RWPE2 (cell line): ENCODE data around the gene CAMK1D.
"Not testable (repeated sequence)": the region's sequence is repeated elsewhere in the genome, so short reads cannot be mapped to it uniquely, and the experiment has no call there.

Experiments
- ATAC-seq: fragments of 200-7000 bp; cut with Tn5 transposase; 3 replicates; pipeline ENCODE4 v1.9.1; 2021; ENCODE audit warnings: low read depth
- DNase-seq: peaks from one replicate; pipeline ENCODE4 v3.0.0-alpha.2; 2020; ENCODE audit warnings: low spot score
- H3K27ac ChIP-seq: fragments of 450-650 bp; 2 replicates; pipeline ENCODE4 v1.5.1; 2017; ENCODE audit warnings: mild to moderate bottlenecking; ENCODE audit not compliant: poor library complexity, severe bottlenecking
- H3K27me3 ChIP-seq: fragments of 250-450 bp; sonication (Bioruptor Pico); 2 replicates; pipeline ENCODE4 v1.5.1; 2021; ENCODE audit warnings: mild to moderate bottlenecking, moderate library complexity; ENCODE audit not compliant: insufficient read depth, poor library complexity, severe bottlenecking
- H3K36me3 ChIP-seq: fragments of 250-450 bp; sonication (Bioruptor Pico); 2 replicates; pipeline ENCODE4 v1.5.1; 2020; ENCODE audit warnings: low read depth, mild to moderate bottlenecking, moderate library complexity
- H3K4me1 ChIP-seq: fragments of 250-450 bp; sonication (Bioruptor Pico); 2 replicates; pipeline ENCODE4 v1.5.1; 2021; ENCODE audit warnings: mild to moderate bottlenecking, moderate library complexity; ENCODE audit not compliant: insufficient read depth, poor library complexity, severe bottlenecking
- H3K4me3 ChIP-seq: fragments of 250-450 bp; sonication (Bioruptor Pico); 2 replicates; pipeline ENCODE4 v1.5.1; 2021; ENCODE audit warnings: mild to moderate bottlenecking, moderate library complexity; ENCODE audit not compliant: severe bottlenecking
- H3K9me3 ChIP-seq: fragments of 250-450 bp; sonication (Bioruptor Pico); 2 replicates; pipeline ENCODE4 v1.5.1; 2021; ENCODE audit warnings: mild to moderate bottlenecking, moderate library complexity; ENCODE audit not compliant: severe bottlenecking
- CTCF ChIP-seq: fragments of 450-650 bp; IDR thresholded peaks from one replicate; pipeline ENCODE4 v1.5.1; 2017; ENCODE audit warnings: mild to moderate bottlenecking, moderate library complexity; ENCODE audit not compliant: poor library complexity, severe bottlenecking

The CAMK1D gene

GRCh38 chr10:12360461-12360860 lies 11.1 kb downstream of the CAMK1D start:
- Histone ChIP-seq H3K4me3 (no peak overlapping the region), H3K9me3 (no peaks in the 10 kb centered on the region), H3K4me1 (no peaks in the 10 kb centered on the region), H3K27ac (no peak overlapping the region), H3K27me3 (no peaks in the 10 kb centered on the region), H3K36me3 (no peaks in the 10 kb centered on the region)
- TF ChIP-seq CTCF, result no peak
- DNase-seq (no peak), ATAC-seq (no peak)

- not testable (repeated sequence) for DNase-seq, H3K36me3 ChIP-seq, H3K27me3 ChIP-seq, H3K9me3 ChIP-seq, ATAC-seq, H3K4me1 ChIP-seq, H3K4me3 ChIP-seq, H3K27ac ChIP-seq
Observed at GRCh38 chr10:12361115-12361514, 11.8 kb downstream of the CAMK1D start.

GRCh38 chr10:12364559-12364958 lies 15.2 kb downstream of the CAMK1D start:
- ATAC-seq (no peak), DNase-seq (no peak)
- Histone ChIP-seq H3K4me3 (no peak overlapping the region), H3K36me3 (no peaks in the 10 kb centered on the region), H3K4me1 (no peaks in the 10 kb centered on the region), H3K27me3 (no peaks in the 10 kb centered on the region), H3K27ac (no peak overlapping the region), H3K9me3 (no peaks in the 10 kb centered on the region)
- no peak for TF ChIP-seq CTCF

- no peaks in the 10 kb centered on the region for H3K4me1 ChIP-seq
- TF ChIP-seq CTCF, result no peak
- H3K9me3 ChIP-seq, result no peaks in the 10 kb centered on the region
- DNase-seq (no peak), ATAC-seq (no peak)
- no peak overlapping the region for H3K27ac ChIP-seq
- H3K4me3 ChIP-seq, result no peak overlapping the region
- H3K27me3 ChIP-seq, result no peaks in the 10 kb centered on the region
- no peaks in the 10 kb centered on the region for H3K36me3 ChIP-seq
Observed at GRCh38 chr10:12367272-12367671, 17.9 kb downstream of the CAMK1D start.

- Histone ChIP-seq H3K4me3 (no peak overlapping the region), H3K36me3 (no peaks in the 10 kb centered on the region), H3K27ac (no peak overlapping the region), H3K9me3 (no peaks in the 10 kb centered on the region), H3K27me3 (no peaks in the 10 kb centered on the region), H3K4me1 (no peaks in the 10 kb centered on the region)
- ATAC-seq (no peak), DNase-seq (no peak)
- TF ChIP-seq CTCF, result no peak
Observed at GRCh38 chr10:12369982-12370381, 20.6 kb downstream of the CAMK1D start.
